ENCODE results near the gene DEXI.

Gene DEXI

GRCh38 chr16:10918294-10919002, 23.8 kb downstream of the DEXI start:
- peak; percentile 93 for TF ChIP-seq CTCF (IDR thresholded peaks at IDR 0.05; ENCODE audit: insufficient read depth, missing control alignments)
- FAIRE-seq = no peak
- DNase-seq (ENCODE audit: insufficient read length, low spot score) = peak; percentile 70

- no peak for FAIRE-seq
- DNase-seq (ENCODE audit: insufficient read length, low spot score) = no peak
- no peak for TF ChIP-seq CTCF (IDR thresholded peaks at IDR 0.05; ENCODE audit: insufficient read depth, missing control alignments)
Measured at GRCh38 chr16:10916534-10916933, 25.7 kb downstream of the DEXI start.

GRCh38 chr16:10911267-10911666, 31.0 kb downstream of the DEXI start:
- no peak for FAIRE-seq
- TF ChIP-seq CTCF (IDR thresholded peaks at IDR 0.05; ENCODE audit: insufficient read depth, missing control alignments) = no peak

GRCh38 chr16:10907757-10908045, 34.6 kb downstream of the DEXI start:
- DNase-seq (ENCODE audit: insufficient read length, low spot score) (no peak), FAIRE-seq (no peak)
- no peak for TF ChIP-seq CTCF (IDR thresholded peaks at IDR 0.05; ENCODE audit: insufficient read depth, missing control alignments)

More at GRCh38 chr16:10911267-10911666, 31.0 kb downstream of the DEXI start:
- no peak for DNase-seq (ENCODE audit: insufficient read length, low spot score)

- FAIRE-seq (no peak), DNase-seq (ENCODE audit: insufficient read length, low spot score) (no peak)
- TF ChIP-seq CTCF (IDR thresholded peaks at IDR 0.05; ENCODE audit: insufficient read depth, missing control alignments) = no peak
Measured at GRCh38 chr16:10906914-10907756, 35.1 kb downstream of the DEXI start.

GRCh38 chr16:10906482-10906881, 35.8 kb downstream of the DEXI start:
- FAIRE-seq = no peak
- no peak for DNase-seq (ENCODE audit: insufficient read length, low spot score)
- no peak for TF ChIP-seq CTCF (IDR thresholded peaks at IDR 0.05; ENCODE audit: insufficient read depth, missing control alignments)

GRCh38 chr16:10902999-10903398, 39.3 kb downstream of the DEXI start:
- DNase-seq (ENCODE audit: insufficient read length, low spot score) (no peak), FAIRE-seq (no peak)
- TF ChIP-seq CTCF (IDR thresholded peaks at IDR 0.05; ENCODE audit: insufficient read depth, missing control alignments) = no peak

Data from D721Med (cell line).